ENCODE results near the gene RIPOR1.
"Not testable (repeated sequence)": the region's sequence is repeated elsewhere in the genome, so short reads cannot be mapped to it uniquely, and the experiment has no call there.

GRCh38 chr16:67513892-67514291 lies 14.7 kb upstream of the RIPOR1 start:
- TF ChIP-seq, protein P1, sequence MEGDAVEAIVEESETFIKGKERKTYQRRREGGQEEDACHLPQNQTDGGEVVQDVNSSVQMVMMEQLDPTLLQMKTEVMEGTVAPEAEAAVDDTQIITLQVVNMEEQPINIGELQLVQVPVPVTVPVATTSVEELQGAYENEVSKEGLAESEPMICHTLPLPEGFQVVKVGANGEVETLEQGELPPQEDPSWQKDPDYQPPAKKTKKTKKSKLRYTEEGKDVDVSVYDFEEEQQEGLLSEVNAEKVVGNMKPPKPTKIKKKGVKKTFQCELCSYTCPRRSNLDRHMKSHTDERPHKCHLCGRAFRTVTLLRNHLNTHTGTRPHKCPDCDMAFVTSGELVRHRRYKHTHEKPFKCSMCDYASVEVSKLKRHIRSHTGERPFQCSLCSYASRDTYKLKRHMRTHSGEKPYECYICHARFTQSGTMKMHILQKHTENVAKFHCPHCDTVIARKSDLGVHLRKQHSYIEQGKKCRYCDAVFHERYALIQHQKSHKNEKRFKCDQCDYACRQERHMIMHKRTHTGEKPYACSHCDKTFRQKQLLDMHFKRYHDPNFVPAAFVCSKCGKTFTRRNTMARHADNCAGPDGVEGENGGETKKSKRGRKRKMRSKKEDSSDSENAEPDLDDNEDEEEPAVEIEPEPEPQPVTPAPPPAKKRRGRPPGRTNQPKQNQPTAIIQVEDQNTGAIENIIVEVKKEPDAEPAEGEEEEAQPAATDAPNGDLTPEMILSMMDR (conservative IDR thresholded peaks at IDR 0.05; ENCODE audit: low read depth, low read length) = not testable (repeated sequence)
- TF ChIP-seq POLR2A (IDR thresholded peaks at IDR 0.05; ENCODE audit: low read depth, low read length); MAFK (IDR thresholded peaks at IDR 0.05; ENCODE audit: low read depth, low read length); RFX5 (IDR thresholded peaks at IDR 0.05; ENCODE audit: low read depth, low read length); MAZ (IDR thresholded peaks at IDR 0.05; ENCODE audit: borderline replicate concordance, low read depth, low read length); MXI1 (IDR thresholded peaks at IDR 0.05; ENCODE audit: borderline replicate concordance, low read depth, low read length); RAD21 (IDR thresholded peaks at IDR 0.05; ENCODE audit: low read length); USF2 (IDR thresholded peaks at IDR 0.05; ENCODE audit: low read depth, low read length); CEBPB (IDR thresholded peaks at IDR 0.05; ENCODE audit: low read depth, low read length); RCOR1 (IDR thresholded peaks at IDR 0.05; ENCODE audit: insufficient replicate concordance, low read length); SMC3 (IDR thresholded peaks at IDR 0.05; ENCODE audit: low read depth, low read length); FOS (IDR thresholded peaks at IDR 0.05; ENCODE audit: low read depth, low read length); BHLHE40 (IDR thresholded peaks at IDR 0.05; ENCODE audit: low read depth, low read length): not testable (repeated sequence)

Data from IMR-90 (cell line).